SIG-M5 treated with dmso at 0.1 percent for 504 hours (cell line): Measurements from ENCODE around the gene C5orf52.
A peak's percentile ranks its signal among the peaks of the same experiment; 100 is the strongest.
"Not testable (repeated sequence)": the region's sequence is repeated elsewhere in the genome, so short reads cannot be mapped to it uniquely, and the experiment has no call there.

Source experiments
- DNase-seq: peaks from one replicate; lab custom pipeline; 2025; ENCODE audit not compliant: unreplicated experiment; lab: John Stamatoyannopoulos, UW

C5orf52 gene

DNA sequence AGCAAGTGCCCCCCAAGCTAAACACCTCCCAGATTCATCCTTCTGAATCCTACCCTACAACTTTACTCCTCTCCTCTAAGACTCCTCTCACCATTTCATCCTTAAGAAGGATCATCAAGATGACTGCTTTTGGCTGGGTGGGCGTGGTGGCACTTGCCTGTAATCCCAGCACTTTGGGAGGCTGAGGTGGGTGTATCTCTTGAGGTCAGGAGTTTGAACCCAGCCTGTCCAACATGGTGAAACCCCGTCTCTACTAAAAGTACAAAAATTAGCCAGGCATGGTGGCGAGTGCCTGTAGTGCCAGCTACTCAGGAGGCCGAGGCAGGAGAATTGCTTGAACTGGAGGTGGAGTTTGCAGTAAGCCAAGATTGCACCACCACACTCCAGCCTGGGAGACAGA lies 3.0 kb downstream of the C5orf52 start:
- DNase-seq: not testable (repeated sequence)

DNA sequence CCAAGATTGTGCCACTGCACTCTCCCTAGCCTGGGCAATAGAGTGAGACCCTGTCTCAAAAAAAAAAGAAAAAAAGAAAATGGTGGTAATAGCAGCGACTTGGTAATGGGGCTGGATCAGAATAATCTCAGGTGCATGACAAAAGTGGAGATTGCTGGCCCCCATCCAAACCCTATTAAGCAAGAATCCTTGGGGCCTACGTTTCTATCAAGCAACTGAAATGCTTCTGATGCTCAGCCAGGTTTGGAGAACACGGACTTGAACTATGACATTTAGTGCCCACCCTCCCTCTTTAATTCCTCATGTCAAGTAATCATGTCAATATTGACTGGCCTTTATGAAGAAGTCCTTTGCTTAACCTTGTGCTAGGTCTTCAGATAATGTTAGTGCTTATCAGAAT lies 6.6 kb downstream of the C5orf52 start:
- no peak for DNase-seq

GRCh38 chr5:157679801-157680200 lies 8.5 kb downstream of the C5orf52 start:
- no peak for DNase-seq

DNA sequence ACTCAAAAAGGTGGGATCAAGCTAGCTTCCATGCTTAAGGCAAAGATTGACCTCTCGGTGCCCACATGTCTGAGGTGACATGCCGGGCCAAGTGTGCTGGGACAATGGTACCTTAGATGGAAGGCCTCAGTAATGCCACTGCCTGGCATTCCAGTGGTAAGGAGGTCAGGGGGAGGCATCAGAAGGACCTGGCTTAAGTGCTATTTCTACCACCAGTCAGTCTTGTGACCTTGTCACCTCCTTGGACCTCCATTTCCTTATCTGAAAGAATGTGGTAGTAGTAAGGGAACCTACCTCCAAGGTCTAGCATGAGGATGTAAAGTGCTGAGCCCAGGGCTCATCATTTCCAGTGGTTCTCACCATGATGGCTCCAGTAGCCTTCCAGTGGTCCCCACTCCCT lies 8.9 kb downstream of the C5orf52 start:
- DNase-seq: no peak

GRCh38 chr5:157681048-157681447 lies 9.7 kb downstream of the C5orf52 start:
- no peak for DNase-seq

DNA sequence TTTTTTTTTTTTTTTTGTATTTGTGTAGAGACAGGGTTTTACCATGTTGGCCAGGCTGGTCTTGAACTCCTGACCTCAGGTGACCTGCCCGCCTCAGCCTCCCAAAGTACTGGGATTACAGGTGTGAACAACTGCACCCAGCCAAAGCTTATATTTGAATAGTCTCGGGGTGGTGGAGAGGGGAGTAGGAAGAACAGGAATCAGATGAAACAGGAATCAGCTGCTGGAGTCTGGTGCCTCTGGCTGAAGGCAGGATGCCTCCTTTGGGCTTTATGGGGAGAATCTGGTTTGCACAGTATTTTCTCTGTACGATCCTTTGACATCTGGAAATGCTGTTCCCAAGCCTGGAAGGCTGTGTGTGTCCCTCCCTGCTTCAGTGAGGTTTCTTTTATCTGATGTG lies 10.9 kb downstream of the C5orf52 start:
- no peak for DNase-seq

- DNase-seq: not testable (repeated sequence)
Observed at GRCh38 chr5:157686276-157687197, 15.2 kb downstream of the C5orf52 start.

- DNase-seq: no peak
Observed at GRCh38 chr5:157687198-157687554, 15.8 kb downstream of the C5orf52 start.

GRCh38 chr5:157689942-157690689 lies 18.8 kb downstream of the C5orf52 start:
- no peak for DNase-seq

DNA sequence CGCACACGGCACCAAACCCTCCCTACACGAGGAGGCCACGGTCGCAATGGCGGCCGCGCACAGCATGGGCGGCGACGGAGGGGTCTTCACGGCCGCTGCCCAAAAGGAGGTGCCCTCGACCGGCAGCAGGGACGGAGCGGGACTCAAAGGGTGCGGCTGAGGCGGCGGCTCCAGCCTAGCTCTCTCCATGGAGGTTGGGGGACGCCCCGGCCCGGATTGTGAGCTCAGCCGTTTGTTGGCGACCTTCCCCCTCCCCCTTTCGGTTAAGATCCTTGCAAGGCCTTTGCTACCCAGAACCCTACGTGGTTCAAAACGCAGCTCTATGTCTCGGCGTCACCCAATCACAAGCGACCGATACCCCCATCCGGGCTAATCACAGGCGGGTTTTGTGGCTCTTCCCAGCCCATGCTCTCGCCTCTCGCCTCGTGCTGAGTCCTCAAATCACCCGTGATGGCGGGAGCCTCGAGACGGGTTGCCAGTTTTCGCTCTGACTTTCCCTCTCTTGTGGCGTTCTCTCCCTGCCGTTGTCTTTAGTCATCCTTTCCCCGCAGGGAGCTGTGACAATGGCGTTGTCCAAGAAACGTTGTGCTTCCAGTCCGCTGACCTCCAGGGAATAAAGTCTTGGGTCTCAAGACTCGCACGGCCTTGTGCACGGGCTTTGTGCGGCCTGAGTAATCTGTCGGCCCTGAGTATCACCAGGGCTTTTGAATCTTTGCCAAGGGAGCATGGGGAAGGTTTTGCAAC lies 19.5 kb downstream of the C5orf52 start:
- DNase-seq: no peak

- not testable (repeated sequence) for DNase-seq
Observed at GRCh38 chr5:157693816-157694215, 22.5 kb downstream of the C5orf52 start.

DNA sequence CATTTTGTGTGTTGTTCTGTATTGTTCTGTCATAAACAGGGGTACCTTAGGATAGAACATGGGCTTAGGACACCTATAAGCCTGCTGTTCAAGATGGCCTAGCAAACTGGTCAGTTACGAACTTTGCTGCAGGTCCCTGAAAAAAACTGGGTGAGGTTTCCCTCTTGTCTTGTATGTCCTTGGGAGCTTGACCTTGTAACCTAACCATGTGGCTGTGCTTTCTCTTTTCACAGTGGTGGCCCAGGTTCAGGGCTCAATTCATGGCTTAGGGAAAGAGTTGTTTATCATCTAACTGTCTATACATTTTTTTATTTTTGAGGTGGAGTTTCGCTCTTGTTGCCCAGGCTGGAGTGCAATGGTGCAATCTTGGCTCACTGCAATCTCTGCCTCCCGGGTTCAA lies 24.8 kb downstream of the C5orf52 start:
- not testable (repeated sequence) for DNase-seq

GRCh38 chr5:157698674-157699073 lies 27.3 kb downstream of the C5orf52 start:
- DNase-seq: not testable (repeated sequence)

- no peak for DNase-seq
Observed at GRCh38 chr5:157703736-157704135, 32.4 kb downstream of the C5orf52 start.

DNA sequence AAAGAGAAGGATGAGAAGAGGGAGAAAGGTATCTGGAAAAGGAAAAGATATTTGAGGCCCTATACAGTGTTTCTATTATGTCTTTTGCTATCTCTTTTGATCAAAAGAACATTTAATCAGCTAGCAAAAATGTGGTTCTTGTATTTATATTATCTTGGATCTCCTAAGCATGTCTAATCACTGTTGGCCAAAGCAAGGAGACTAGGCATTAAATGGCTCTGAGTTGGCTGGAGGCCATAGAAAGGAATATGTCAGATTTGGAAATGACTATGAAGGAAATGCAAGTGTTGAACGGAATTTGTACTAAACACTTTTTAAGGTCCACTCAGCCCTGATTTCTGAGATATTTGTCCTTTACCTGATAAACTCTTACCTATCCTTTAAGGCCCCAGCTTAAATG lies 37.5 kb downstream of the C5orf52 start:
- DNase-seq: no peak

GRCh38 chr5:157709346-157709745 lies 38.0 kb downstream of the C5orf52 start:
- DNase-seq: no peak

DNA sequence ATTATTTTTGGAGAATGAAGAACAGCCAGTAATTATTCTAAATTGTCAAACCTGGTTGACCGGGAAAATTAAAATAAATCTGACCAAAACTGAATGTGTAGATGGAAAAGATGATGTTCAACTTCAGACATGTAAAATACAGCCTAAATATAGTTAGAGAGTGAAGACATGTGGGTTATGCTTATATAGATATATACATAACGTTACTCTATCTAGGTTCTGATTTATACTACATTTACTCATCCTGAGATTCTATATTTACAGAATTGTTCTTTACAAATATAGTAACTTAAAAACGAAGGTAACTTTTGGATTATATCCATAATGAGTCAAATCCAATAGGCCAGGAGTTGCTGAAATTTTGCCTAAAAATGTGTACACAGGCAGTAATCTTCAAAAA lies 39.1 kb downstream of the C5orf52 start:
- DNase-seq: no peak

GRCh38 chr5:157710882-157711281 lies 39.5 kb downstream of the C5orf52 start:
- no peak for DNase-seq

DNA sequence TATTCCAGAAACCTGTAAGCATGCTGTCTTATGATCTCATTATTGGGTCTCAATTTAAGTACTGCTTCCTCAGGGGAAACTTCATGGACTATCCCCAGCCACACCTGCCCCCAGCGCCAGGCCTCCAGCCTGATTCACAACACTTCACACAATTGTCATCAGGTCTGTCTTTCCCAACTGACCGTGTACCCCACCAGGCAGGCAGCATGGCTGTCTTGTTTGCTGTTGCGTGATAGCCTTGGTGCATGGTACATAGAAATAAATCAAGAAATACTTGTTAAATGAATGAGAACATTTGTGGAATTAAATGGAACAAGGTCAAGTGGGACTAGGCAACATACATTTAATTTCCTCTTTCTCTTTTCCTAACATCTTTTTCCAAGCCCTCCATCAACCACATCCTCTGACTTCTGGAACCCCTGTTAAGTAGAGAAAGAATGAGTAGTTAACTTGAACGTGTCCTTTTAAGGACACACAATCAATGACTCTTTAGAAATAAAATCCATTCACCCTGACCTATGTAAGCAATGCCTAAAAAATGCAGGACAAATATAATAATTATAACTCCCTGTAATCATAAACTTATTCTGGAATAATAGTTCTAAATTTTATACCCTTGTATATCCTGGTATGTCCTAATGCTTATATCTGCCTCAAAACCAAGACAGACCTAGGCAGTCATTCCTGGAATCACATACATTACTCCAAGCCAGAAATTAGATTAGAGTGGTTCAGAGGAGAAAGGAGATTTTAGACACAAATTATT lies 42.7 kb downstream of the C5orf52 start:
- DNase-seq: no peak

DNA sequence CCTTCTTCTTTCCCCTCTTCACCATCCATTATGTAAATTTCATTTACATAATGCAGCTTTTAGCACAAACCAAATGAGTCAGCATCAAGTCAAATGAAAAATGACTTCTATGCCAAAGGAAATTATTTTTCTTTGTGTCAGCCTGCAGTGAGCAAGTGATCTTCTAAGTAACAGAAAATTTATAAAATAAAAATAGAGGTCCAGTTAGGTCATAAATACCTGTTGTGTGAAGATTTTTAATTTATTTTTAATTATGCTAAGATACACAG lies 43.2 kb downstream of the C5orf52 start:
- no peak for DNase-seq

GRCh38 chr5:157718519-157718918 lies 47.2 kb downstream of the C5orf52 start:
- peak; percentile 32 for DNase-seq
